AG04449 (cell line): ENCODE measurements around the gene CYFIP2.

Source experiments
- CTCF ChIA-PET: fragments of 350-600 bp; formaldehyde crosslinking; extraction: SDS; loops from one replicate; lab custom pipeline; 2021; ENCODE audit warnings: antibody characterized with exemption; lab: Yijun Ruan, JAX
- POLR2A ChIA-PET: fragments of 400-600, 350-600 bp; formaldehyde crosslinking; extraction: SDS; loops from one replicate; lab custom pipeline; 2020; ENCODE audit warnings: antibody characterized with exemption, inconsistent platforms; lab: Yijun Ruan, JAX
- DNase-seq: peaks from one replicate; pipeline ENCODE4 v3.0.0-alpha.2; 2010; ENCODE audit warnings: low read depth, low spot score
- H3K4me3 ChIP-seq: 2 replicates; pipeline ENCODE4 v1.5.1; 2011; ENCODE audit warnings: low read depth, mild to moderate bottlenecking, control low read depth, low read length
- CTCF ChIP-seq: IDR thresholded peaks from one replicate; pipeline ENCODE4 v1.5.1; 2011; ENCODE audit warnings: mild to moderate bottlenecking, moderate library complexity, low read length, control low read depth, inconsistent platforms; ENCODE audit not compliant: insufficient read depth; ENCODE audit errors: missing control alignments

CYFIP2 gene

GRCh38 chr5:157288405-157289163 lies 22.7 kb downstream of the CYFIP2 start:
- no peak overlapping the region for H3K4me3 ChIP-seq
- POLR2A ChIA-PET = no interaction called here
- CTCF ChIA-PET = interaction anchor here (0.9 to 1.7 kb wide), 5 partner anchors 9 to 39 kb away, joined by 3 to 4 read pairs (median 3); no protein-coding TSS in a partner anchor
- no peak for DNase-seq
- no peak for TF ChIP-seq CTCF

- H3K4me3 ChIP-seq = no peak overlapping the region
- CTCF ChIA-PET = interaction anchor here (0.9 to 1.7 kb wide), 5 partner anchors 8 to 39 kb away, joined by 3 to 4 read pairs (median 3); no protein-coding TSS in a partner anchor
- no peak for DNase-seq
- POLR2A ChIA-PET = no interaction called here
- TF ChIP-seq CTCF = no peak
Observed at GRCh38 chr5:157289164-157289819, 23.4 kb downstream of the CYFIP2 start.

GRCh38 chr5:157290156-157290980 lies 24.4 kb downstream of the CYFIP2 start:
- DNase-seq = peak; percentile 64
- CTCF ChIA-PET = interaction anchor here (1.1 kb wide), 1 partner anchor 24 kb away, joined by 3 read pairs; the partner anchor contains the start of gene CYFIP2
- no peak for TF ChIP-seq CTCF
- POLR2A ChIA-PET = no interaction called here
- H3K4me3 ChIP-seq = no peak overlapping the region

GRCh38 chr5:157290981-157291711 lies 25.2 kb downstream of the CYFIP2 start:
- POLR2A ChIA-PET = no interaction called here
- no peak for DNase-seq
- H3K4me3 ChIP-seq = no peak overlapping the region
- TF ChIP-seq CTCF = no peak
- CTCF ChIA-PET = interaction anchor here (1.1 kb wide), 1 partner anchor 25 kb away, joined by 3 read pairs; the partner anchor contains the start of gene CYFIP2

- POLR2A ChIA-PET = no interaction called here
- no peak overlapping the region for H3K4me3 ChIP-seq
- CTCF ChIA-PET = interaction anchor here (1.9 kb wide), 1 partner anchor 20 kb away, joined by 4 read pairs; no protein-coding TSS in a partner anchor
- TF ChIP-seq CTCF = no peak
- no peak for DNase-seq
Observed at GRCh38 chr5:157292599-157292998, 26.7 kb downstream of the CYFIP2 start.
